Liver (tissue), 9 donors: ENCODE results near the gene ETV4. TPM values are rescaled to one million over a fixed set of nuclear protein-coding genes. Genes with fewer than 3 reads are reported as not detected.

Experiments used
- DNase-seq: peaks from one replicate; pipeline ENCODE4 v3.0.0-alpha.2; 2017; ENCODE audit warnings: low spot score
- H3K27ac ChIP-seq, 2 donors: one replicate each; pipeline ENCODE4 v1.7.0; 2013; ENCODE audit warnings: inconsistent platforms in 2 of 2, low read length in 2 of 2, control low read depth in 1 of 2, low read depth in 1 of 2, mild to moderate bottlenecking in 1 of 2
- H3K27me3 ChIP-seq, 4 donors: one replicate each; pipeline versions ENCODE4 v1.6.1 to v1.7.0; 2013; ENCODE audit warnings: low read length in 3 of 4, inconsistent platforms in 1 of 4, mild to moderate bottlenecking in 1 of 4, moderate library complexity in 1 of 4; ENCODE audit not compliant: control insufficient read depth in 4 of 4, insufficient read depth in 4 of 4
- H3K36me3 ChIP-seq, 4 donors: one replicate each; pipeline versions ENCODE4 v1.6.1 to v1.7.0; 2013; ENCODE audit warnings: low read length in 3 of 4, mild to moderate bottlenecking in 3 of 4, low read depth in 1 of 4, moderate library complexity in 1 of 4; ENCODE audit not compliant: control insufficient read depth in 4 of 4, insufficient read depth in 3 of 4
- H3K4me1 ChIP-seq, 4 donors: one replicate each; pipeline versions ENCODE4 v1.6.1 to v1.7.0; 2013; ENCODE audit warnings: low read length in 3 of 4, mild to moderate bottlenecking in 3 of 4, moderate library complexity in 1 of 4; ENCODE audit not compliant: control insufficient read depth in 4 of 4, insufficient read depth in 4 of 4
- H3K4me3 ChIP-seq, 3 donors: one replicate each; pipeline versions ENCODE4 v1.6.1 to v1.7.0; 2013; ENCODE audit warnings: low read length in 3 of 3, control low read depth in 1 of 3, low read depth in 1 of 3, mild to moderate bottlenecking in 1 of 3
- H3K9ac ChIP-seq, 2 donors: one replicate each; pipeline ENCODE4 v1.7.0; 2013; ENCODE audit warnings: low read length in 2 of 2, mild to moderate bottlenecking in 2 of 2, moderate library complexity in 2 of 2, control low read depth in 1 of 2, low read depth in 1 of 2
- H3K9me3 ChIP-seq, 4 donors: one replicate each; pipeline versions ENCODE4 v1.6.1 to v1.7.0; 2013; ENCODE audit warnings: low read length in 3 of 4; ENCODE audit not compliant: control insufficient read depth in 4 of 4
- EGR1 ChIP-seq, 2 donors: IDR thresholded peaks; 2 replicates each; pipeline ENCODE4 v1.6.1; 2016 to 2018; ENCODE audit warnings: antibody characterized with exemption in 2 of 2, low read depth in 2 of 2
- FOXA1 ChIP-seq: IDR thresholded peaks from 2 replicates; pipeline ENCODE4 v1.6.1; 2016; ENCODE audit warnings: antibody characterized with exemption
- FOXA2 ChIP-seq: IDR thresholded peaks from 2 replicates; pipeline ENCODE4 v1.6.1; 2016; ENCODE audit warnings: antibody characterized with exemption
- GABPA ChIP-seq, 2 donors: IDR thresholded peaks in 1 of 2; conservative IDR thresholded peaks in 1 of 2; 2 replicates each; pipeline ENCODE4 v1.6.1; 2016; ENCODE audit warnings: antibody characterized with exemption in 2 of 2, mild to moderate bottlenecking in 1 of 2, moderate library complexity in 1 of 2
- HNF4A ChIP-seq, 2 donors: conservative IDR thresholded peaks; 2 replicates each; pipeline ENCODE4 v1.6.1; 2016; ENCODE audit warnings: antibody characterized with exemption in 2 of 2, mild to moderate bottlenecking in 2 of 2
- HNF4G ChIP-seq: IDR thresholded peaks from 2 replicates; pipeline ENCODE4 v1.6.1; 2016; ENCODE audit warnings: antibody characterized with exemption
- JUND ChIP-seq, 2 donors: IDR thresholded peaks; 2 replicates each; pipeline ENCODE4 v1.6.1; 2016; ENCODE audit warnings: antibody characterized with exemption in 2 of 2
- NR2F2 ChIP-seq: IDR thresholded peaks from 2 replicates; pipeline ENCODE4 v1.6.1; 2016; ENCODE audit warnings: antibody characterized with exemption
- RAD21 ChIP-seq, 2 donors: IDR thresholded peaks; 2 replicates each; pipeline ENCODE4 v1.6.1; 2016; ENCODE audit warnings: antibody characterized with exemption in 2 of 2, mild to moderate bottlenecking in 2 of 2
- RXRA ChIP-seq, 2 donors: IDR thresholded peaks; 2 replicates each; pipeline ENCODE4 v1.6.1; 2017 to 2018; ENCODE audit warnings: antibody characterized with exemption in 2 of 2, mild to moderate bottlenecking in 1 of 2
- SP1 ChIP-seq: IDR thresholded peaks from 2 replicates; pipeline ENCODE4 v1.6.1; 2018; ENCODE audit warnings: antibody characterized with exemption, mild to moderate bottlenecking
- TAF1 ChIP-seq: conservative IDR thresholded peaks from 2 replicates; pipeline ENCODE4 v1.6.1; 2016; ENCODE audit warnings: antibody characterized with exemption, mild to moderate bottlenecking
- YY1 ChIP-seq: IDR thresholded peaks from 2 replicates; pipeline ENCODE4 v1.6.1; 2016; ENCODE audit warnings: antibody characterized with exemption, mild to moderate bottlenecking
- WGBS: extraction: QIAGEN DNeasy Blood & Tissue Kit; methylation state at CpG from one replicate; pipeline ENCODE4 v1.1.7; 2013; 5-methylcytosine and 5-hydroxymethylcytosine counted together
- polyA plus RNA-seq, 2 donors: library from polyadenylated mRNA; stranded (reverse) in 1 of 2; unstranded in 1 of 2; fragments of 200-250 nt in 1 of 2; fragments of >200 nt in 1 of 2; fragmentation: Nextera tagmentation in 1 of 2; extraction: Ambion mirVana in 1 of 2; gene quantifications; one replicate each; pipeline versions ENCODE4 v1.2.1 to v1.2.3, GENCODE V29; 2013 to 2015
- total RNA-seq, 2 donors: library from RNA; depleted of rRNA; stranded (reverse); fragments of >200 nt; gene quantifications; one replicate each; pipeline ENCODE4 v1.2.3, GENCODE V29; 2014
- TF ChIP-seq, protein P1 (sequence below): IDR thresholded peaks from 2 replicates; pipeline ENCODE4 v1.6.1; 2016; ENCODE audit warnings: antibody characterized with exemption, mild to moderate bottlenecking
- TF ChIP-seq, protein P2 (sequence below): fragments of 150-350 bp; IDR thresholded peaks from 2 replicates; pipeline ENCODE4 v1.5.1; 2017; ENCODE audit warnings: improper control_type of control experiment, low read depth, low read length; ENCODE audit not compliant: missing input control
- TF ChIP-seq, protein P3 (sequence below): IDR thresholded peaks from 2 replicates; pipeline ENCODE4 v1.6.1; 2016; ENCODE audit warnings: antibody characterized with exemption
- TF ChIP-seq, protein P4 (sequence below): IDR thresholded peaks from 2 replicates; pipeline ENCODE4 v1.6.1; 2016; ENCODE audit warnings: antibody characterized with exemption
- donor health status: healthy.
- donor health status: healthy.
- donor health status: healthy.
- donor health status: healthy.
- donor health status: healthy.

Gene ETV4
- total and polyA plus RNA-seq, 4 donors: 0.08 to 1.1 (median 0.46) TPM

DNA sequence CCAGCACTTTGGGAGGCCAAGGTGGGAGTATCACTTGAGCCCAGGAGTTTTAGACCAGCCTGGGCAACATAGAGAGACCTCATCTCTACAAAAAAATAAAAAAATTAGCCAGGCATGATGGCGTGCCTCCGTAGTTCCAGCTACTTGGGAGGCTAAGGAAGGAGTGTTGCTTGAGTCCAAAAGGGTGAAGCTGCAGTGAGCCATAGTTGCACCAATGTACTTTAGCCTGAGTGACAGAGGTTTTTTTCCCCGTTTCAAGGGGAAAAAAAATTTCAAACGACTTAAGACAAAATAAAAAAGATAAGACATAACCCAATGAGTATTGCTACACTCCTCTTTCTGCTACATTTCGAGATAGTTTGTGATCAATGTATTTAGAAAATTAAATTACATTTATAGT, 55.5 kb downstream of the ETV4 start:
- H3K9ac ChIP-seq: no peak overlapping the region

DNA sequence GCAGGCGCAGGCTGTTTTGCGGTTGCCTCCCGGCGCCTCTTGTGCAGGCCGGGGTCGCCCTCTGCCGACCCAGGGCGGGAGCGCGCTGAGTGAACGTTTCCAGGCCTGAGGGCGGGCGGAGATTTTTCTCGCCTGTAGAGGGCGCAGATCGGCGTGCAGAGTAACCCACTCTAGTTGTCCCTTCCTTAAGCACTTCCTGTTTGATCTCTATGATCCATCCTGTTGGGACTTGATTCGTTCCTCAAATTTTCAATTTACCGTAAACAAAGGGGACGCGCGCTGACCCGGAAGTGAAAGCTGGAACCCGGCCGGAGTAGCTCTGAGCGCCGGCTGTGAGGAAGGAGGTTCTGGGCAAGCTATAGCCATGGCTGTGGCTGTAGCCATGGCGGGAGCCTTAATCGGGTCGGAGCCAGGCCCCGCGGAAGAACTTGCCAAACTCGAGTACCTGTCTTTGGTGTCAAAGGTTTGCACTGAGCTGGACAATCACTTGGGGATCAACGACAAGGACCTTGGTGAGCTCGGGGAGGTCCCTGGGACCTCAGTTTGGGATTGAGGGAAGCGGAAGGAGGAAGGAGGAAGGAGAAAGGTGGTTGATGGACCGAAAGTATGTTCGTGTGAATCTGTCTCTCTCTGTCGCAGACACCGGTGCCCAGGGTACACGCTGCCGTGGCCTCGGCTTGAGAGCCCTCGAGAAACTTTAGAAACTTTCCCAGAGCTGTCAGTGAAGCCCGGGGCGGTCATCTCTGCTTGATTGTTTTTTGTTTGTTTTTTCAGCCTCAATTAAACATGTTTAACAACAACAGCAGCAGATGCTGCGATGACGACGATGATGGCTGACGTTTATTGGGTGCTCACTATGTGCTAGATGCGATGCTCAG, 62.2 kb downstream of the ETV4 start, which contains the start of gene DHX8:
Gene DHX8, plus strand, starts transcription at position 302 of the 878 bp plus-strand sequence. Its CDS starts 63 bp downstream, at position 365.
- no peaks in the 10 kb centered on the region for H3K36me3 ChIP-seq
- H3K27me3 ChIP-seq: no peaks in the 10 kb centered on the region
- H3K27ac ChIP-seq: peak within 1 kb of the TSS; percentile 70 to 79
- WGBS: under 1% methylated on average over 51 of the region's 51 CpGs
- peak; percentile 99 for DNase-seq
- H3K9me3 ChIP-seq: no peaks in the 10 kb centered on the region
- H3K4me1 ChIP-seq: peaks cover 10 to 43% (median 37%) of the 10 kb centered on the region in 4 donors
- peak within 1 kb of the TSS; percentile 78 to 90 for H3K9ac ChIP-seq
- H3K4me3 ChIP-seq: peak within 1 kb of the TSS; percentile 66 to 98 (median 90)
- peak; percentile 97 to 99 for TF ChIP-seq GABPA (IDR thresholded peaks at IDR 0.05 in 1 of 2, conservative IDR thresholded peaks at IDR 0.05 in 1 of 2)
- TF ChIP-seq, protein P1, sequence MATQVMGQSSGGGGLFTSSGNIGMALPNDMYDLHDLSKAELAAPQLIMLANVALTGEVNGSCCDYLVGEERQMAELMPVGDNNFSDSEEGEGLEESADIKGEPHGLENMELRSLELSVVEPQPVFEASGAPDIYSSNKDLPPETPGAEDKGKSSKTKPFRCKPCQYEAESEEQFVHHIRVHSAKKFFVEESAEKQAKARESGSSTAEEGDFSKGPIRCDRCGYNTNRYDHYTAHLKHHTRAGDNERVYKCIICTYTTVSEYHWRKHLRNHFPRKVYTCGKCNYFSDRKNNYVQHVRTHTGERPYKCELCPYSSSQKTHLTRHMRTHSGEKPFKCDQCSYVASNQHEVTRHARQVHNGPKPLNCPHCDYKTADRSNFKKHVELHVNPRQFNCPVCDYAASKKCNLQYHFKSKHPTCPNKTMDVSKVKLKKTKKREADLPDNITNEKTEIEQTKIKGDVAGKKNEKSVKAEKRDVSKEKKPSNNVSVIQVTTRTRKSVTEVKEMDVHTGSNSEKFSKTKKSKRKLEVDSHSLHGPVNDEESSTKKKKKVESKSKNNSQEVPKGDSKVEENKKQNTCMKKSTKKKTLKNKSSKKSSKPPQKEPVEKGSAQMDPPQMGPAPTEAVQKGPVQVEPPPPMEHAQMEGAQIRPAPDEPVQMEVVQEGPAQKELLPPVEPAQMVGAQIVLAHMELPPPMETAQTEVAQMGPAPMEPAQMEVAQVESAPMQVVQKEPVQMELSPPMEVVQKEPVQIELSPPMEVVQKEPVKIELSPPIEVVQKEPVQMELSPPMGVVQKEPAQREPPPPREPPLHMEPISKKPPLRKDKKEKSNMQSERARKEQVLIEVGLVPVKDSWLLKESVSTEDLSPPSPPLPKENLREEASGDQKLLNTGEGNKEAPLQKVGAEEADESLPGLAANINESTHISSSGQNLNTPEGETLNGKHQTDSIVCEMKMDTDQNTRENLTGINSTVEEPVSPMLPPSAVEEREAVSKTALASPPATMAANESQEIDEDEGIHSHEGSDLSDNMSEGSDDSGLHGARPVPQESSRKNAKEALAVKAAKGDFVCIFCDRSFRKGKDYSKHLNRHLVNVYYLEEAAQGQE: peak; percentile 42
- TF ChIP-seq YY1: peak; percentile 92
- TF ChIP-seq HNF4A (conservative IDR thresholded peaks at IDR 0.05): peak; percentile 45 to 53
- TF ChIP-seq NR2F2: peak; percentile 87
- TF ChIP-seq RAD21 (IDR thresholded peaks at IDR 0.05): peak; percentile 100
- TF ChIP-seq RXRA (IDR thresholded peaks at IDR 0.05): peak; percentile 60 to 81
- TF ChIP-seq, protein P2, sequence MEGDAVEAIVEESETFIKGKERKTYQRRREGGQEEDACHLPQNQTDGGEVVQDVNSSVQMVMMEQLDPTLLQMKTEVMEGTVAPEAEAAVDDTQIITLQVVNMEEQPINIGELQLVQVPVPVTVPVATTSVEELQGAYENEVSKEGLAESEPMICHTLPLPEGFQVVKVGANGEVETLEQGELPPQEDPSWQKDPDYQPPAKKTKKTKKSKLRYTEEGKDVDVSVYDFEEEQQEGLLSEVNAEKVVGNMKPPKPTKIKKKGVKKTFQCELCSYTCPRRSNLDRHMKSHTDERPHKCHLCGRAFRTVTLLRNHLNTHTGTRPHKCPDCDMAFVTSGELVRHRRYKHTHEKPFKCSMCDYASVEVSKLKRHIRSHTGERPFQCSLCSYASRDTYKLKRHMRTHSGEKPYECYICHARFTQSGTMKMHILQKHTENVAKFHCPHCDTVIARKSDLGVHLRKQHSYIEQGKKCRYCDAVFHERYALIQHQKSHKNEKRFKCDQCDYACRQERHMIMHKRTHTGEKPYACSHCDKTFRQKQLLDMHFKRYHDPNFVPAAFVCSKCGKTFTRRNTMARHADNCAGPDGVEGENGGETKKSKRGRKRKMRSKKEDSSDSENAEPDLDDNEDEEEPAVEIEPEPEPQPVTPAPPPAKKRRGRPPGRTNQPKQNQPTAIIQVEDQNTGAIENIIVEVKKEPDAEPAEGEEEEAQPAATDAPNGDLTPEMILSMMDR: peak; percentile 100
- TF ChIP-seq FOXA2: peak; percentile 75
- peak; percentile 71 to 81 for TF ChIP-seq EGR1 (IDR thresholded peaks at IDR 0.05; ENCODE audit: low read depth in 2 of 2)
- TF ChIP-seq, protein P3, sequence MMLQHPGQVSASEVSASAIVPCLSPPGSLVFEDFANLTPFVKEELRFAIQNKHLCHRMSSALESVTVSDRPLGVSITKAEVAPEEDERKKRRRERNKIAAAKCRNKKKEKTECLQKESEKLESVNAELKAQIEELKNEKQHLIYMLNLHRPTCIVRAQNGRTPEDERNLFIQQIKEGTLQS: peak; percentile 79
- peak; percentile 25 to 50 for TF ChIP-seq JUND (IDR thresholded peaks at IDR 0.05)
- TF ChIP-seq TAF1: peak; percentile 75
- peak; percentile 53 for TF ChIP-seq FOXA1

More for the DNA sequence above, 55.5 kb downstream of the ETV4 start:
- peaks cover 0 to 4% (median under 1%) of the 10 kb centered on the region in 4 donors for H3K4me1 ChIP-seq
- no peak overlapping the region for H3K4me3 ChIP-seq
- TF ChIP-seq HNF4A (conservative IDR thresholded peaks at IDR 0.05): no peak
- no peak for TF ChIP-seq GABPA (IDR thresholded peaks at IDR 0.05 in 1 of 2, conservative IDR thresholded peaks at IDR 0.05 in 1 of 2)
- no peak for TF ChIP-seq YY1
- TF ChIP-seq, protein P2: no peak
- TF ChIP-seq HNF4G: no peak
- TF ChIP-seq SP1: no peak
- TF ChIP-seq, protein P4, sequence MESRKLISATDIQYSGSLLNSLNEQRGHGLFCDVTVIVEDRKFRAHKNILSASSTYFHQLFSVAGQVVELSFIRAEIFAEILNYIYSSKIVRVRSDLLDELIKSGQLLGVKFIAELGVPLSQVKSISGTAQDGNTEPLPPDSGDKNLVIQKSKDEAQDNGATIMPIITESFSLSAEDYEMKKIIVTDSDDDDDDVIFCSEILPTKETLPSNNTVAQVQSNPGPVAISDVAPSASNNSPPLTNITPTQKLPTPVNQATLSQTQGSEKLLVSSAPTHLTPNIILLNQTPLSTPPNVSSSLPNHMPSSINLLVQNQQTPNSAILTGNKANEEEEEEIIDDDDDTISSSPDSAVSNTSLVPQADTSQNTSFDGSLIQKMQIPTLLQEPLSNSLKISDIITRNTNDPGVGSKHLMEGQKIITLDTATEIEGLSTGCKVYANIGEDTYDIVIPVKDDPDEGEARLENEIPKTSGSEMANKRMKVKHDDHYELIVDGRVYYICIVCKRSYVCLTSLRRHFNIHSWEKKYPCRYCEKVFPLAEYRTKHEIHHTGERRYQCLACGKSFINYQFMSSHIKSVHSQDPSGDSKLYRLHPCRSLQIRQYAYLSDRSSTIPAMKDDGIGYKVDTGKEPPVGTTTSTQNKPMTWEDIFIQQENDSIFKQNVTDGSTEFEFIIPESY: no peak
- TF ChIP-seq, protein P3: no peak
- no peak for TF ChIP-seq FOXA2
- TF ChIP-seq FOXA1: no peak
- no peak for TF ChIP-seq NR2F2
- no peak for TF ChIP-seq RAD21 (IDR thresholded peaks at IDR 0.05)
- WGBS: 80% methylated on average over 5 of the region's 5 CpGs
- H3K36me3 ChIP-seq: peaks cover 12 to 53% (median 43%) of the 10 kb centered on the region in 4 donors
- no peaks in the 10 kb centered on the region for H3K27me3 ChIP-seq
- no peaks in the 10 kb centered on the region for H3K9me3 ChIP-seq
- no peak for DNase-seq
- no peak overlapping the region for H3K27ac ChIP-seq
